ENCODE data around the gene NEIL3. TPM values are rescaled to one million over a fixed set of nuclear protein-coding genes. Genes with fewer than 3 reads are reported as not detected.

The NEIL3 gene
- total RNA-seq, 4 donors from 2014 or later, result 0.57 TPM; not detected in 3

DNA sequence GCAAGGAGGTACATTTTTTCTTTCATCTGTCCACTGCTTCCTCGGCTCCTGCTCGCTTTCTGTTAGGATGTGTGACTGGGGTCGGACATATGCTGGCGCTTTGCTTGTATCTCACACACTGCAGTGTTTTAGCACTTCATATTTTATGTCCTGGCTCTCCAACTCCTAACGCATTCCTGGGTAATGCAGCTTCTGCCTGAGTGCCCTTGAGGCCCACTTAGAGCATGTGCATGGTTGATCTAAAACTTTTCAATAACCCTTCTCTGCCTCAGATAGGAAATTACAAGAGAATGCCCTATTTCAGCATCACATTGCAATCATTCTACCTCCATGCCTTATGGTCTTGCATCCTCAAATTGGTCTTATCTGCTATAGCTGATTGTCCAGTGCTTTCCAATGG, 65.3 kb downstream of the NEIL3 start:
- Histone ChIP-seq H3K27me3 (no peaks in the 10 kb centered on the region), H3K9me3 (no peaks in the 10 kb centered on the region), H3K27ac (no peak overlapping the region), H3K4me1 (no peaks in the 10 kb centered on the region), H3K36me3 (no peaks in the 10 kb centered on the region), H3K4me3 (no peak overlapping the region)
- WGBS, 2 donors (ENCODE audit: low coverage in 1 of 2), result 44 to 70% methylated on average over 5 of the region's 5 CpGs
- TF ChIP-seq EP300 (IDR thresholded peaks at IDR 0.05) (no peak), POLR2A (IDR thresholded peaks at IDR 0.05) (no peak), POLR2AphosphoS5 (IDR thresholded peaks at IDR 0.05) (no peak)
- TF ChIP-seq, protein P1, sequence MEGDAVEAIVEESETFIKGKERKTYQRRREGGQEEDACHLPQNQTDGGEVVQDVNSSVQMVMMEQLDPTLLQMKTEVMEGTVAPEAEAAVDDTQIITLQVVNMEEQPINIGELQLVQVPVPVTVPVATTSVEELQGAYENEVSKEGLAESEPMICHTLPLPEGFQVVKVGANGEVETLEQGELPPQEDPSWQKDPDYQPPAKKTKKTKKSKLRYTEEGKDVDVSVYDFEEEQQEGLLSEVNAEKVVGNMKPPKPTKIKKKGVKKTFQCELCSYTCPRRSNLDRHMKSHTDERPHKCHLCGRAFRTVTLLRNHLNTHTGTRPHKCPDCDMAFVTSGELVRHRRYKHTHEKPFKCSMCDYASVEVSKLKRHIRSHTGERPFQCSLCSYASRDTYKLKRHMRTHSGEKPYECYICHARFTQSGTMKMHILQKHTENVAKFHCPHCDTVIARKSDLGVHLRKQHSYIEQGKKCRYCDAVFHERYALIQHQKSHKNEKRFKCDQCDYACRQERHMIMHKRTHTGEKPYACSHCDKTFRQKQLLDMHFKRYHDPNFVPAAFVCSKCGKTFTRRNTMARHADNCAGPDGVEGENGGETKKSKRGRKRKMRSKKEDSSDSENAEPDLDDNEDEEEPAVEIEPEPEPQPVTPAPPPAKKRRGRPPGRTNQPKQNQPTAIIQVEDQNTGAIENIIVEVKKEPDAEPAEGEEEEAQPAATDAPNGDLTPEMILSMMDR (IDR thresholded peaks at IDR 0.05), result no peak
- no peak for ATAC-seq

DNA sequence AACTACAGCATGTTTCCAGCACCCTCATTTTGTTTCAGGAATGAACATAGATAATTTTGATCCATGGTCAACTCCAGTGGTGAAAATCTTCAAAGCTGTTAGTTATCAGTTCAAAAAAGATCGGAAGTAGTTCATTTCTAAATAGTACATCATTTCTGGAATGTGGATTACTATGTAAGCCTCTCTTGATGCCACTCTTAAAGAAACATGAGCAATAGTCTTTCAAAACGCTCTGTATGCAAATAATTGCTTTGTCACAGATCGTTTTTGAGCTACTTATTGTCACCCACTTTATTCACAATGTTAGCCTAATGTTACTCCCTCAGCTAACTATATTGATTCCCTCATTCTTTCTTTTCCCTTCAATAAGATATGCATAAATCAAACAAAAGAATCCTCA, 65.7 kb downstream of the NEIL3 start:
- Histone ChIP-seq H3K9me3 (no peaks in the 10 kb centered on the region), H3K36me3 (no peaks in the 10 kb centered on the region), H3K27me3 (no peaks in the 10 kb centered on the region), H3K27ac (no peak overlapping the region), H3K4me3 (no peak overlapping the region), H3K4me1 (no peaks in the 10 kb centered on the region)
- WGBS, 2 donors (ENCODE audit: low coverage in 1 of 2), result 40 to 41% methylated on average over 3 of the region's 3 CpGs
- no peak for ATAC-seq
- no peak for TF ChIP-seq EP300 (IDR thresholded peaks at IDR 0.05)

DNA sequence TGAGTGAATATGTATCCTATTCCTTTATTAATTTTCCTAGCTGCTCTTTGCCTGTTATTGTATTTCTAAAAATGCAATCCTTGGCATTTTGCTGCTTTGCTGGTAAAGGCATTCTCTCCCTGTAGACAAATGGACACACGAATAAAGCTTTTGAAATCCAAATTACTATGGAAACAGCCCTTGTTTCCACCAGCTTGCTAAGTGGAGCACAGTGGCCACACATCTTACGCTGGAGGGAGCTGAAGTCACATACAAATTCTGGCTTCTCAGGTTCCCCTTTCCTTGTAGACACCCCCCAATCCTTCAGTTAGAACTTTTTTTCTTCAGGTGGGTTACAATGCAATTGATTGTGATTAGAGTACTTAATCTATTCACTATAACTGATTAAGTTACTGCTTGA, 66.3 kb downstream of the NEIL3 start:
- H3K4me3 ChIP-seq, result no peak overlapping the region
- no peaks in the 10 kb centered on the region for H3K4me1 ChIP-seq
- ATAC-seq, result no peak
- H3K27ac ChIP-seq, result no peak overlapping the region
- 65 to 88% methylated on average over 2 of the region's 2 CpGs for WGBS, 2 donors (ENCODE audit: low coverage in 1 of 2)
- TF ChIP-seq POLR2A (IDR thresholded peaks at IDR 0.05) (no peak), POLR2AphosphoS5 (IDR thresholded peaks at IDR 0.05) (no peak), EP300 (IDR thresholded peaks at IDR 0.05) (no peak)
- TF ChIP-seq, protein P1 (IDR thresholded peaks at IDR 0.05), result no peak
- no peaks in the 10 kb centered on the region for H3K9me3 ChIP-seq
- H3K36me3 ChIP-seq, result no peaks in the 10 kb centered on the region
- H3K27me3 ChIP-seq, result no peaks in the 10 kb centered on the region

DNA sequence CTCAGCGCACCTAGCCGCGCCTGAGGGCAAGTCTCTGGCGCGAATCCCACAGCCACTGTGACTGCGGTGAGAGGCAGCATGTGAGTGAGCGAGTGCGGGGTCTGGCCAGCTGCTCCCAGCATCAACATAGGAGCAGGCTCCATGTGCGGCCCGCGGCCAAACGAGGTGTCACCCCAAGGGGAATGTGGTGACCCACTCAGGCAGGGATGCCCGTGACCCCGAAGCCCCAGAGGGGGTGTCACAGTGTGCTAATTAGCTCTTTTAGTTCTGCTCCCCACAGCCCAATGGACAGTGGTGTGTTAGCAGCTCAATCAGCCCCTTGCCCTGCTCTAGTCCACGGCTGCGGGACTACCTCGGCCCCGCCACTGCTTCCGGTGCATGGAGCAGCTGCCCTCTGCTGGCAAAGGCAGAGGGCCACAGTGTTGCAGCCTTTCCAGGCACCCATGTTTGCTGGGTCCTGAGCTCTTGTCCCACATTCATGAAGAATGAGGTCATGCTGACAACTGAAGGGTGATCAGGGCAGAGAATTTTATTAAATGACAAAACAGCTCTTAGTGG, 71.1 kb downstream of the NEIL3 start:
- H3K9me3 ChIP-seq, result no peaks in the 10 kb centered on the region
- WGBS, 2 donors (ENCODE audit: low coverage in 1 of 2), result no CpG with 5 or more reads among the region's 19 CpGs
- no peaks in the 10 kb centered on the region for H3K27me3 ChIP-seq
- no peak for ATAC-seq
- no peaks in the 10 kb centered on the region for H3K4me1 ChIP-seq
- H3K27ac ChIP-seq, result no peak overlapping the region
- no peaks in the 10 kb centered on the region for H3K36me3 ChIP-seq
- TF ChIP-seq POLR2AphosphoS5 (IDR thresholded peaks at IDR 0.05), result no peak
- no peak overlapping the region for H3K4me3 ChIP-seq

DNA sequence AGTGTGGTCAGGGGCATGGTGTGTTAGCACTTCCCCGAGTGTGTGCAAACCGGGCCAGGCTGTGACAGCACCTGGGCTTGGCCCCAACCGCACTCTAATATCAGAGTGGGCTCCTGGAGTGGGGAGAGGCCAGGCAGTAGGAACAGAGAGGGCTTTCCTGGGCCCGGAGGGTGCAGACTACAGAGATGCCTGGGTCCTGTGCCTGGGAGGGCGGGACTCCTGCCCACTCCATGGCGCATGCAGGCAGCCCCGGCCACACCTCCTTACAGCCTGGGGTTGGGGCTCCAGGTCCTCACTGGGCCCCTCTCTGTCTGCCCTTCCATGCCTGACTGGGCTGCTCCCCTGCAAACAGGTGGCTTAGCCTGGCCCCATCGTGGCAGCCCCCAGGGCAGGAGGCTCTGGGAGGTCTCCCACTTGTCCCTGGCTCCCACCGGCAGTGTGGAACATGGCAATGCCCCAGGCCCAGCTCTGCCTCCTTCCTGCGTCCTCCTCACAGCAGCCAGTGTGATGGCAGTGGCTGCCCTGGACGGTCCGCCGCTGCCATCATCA, 72.2 kb downstream of the NEIL3 start:
- Histone ChIP-seq H3K27ac (no peak overlapping the region), H3K4me3 (no peak overlapping the region), H3K4me1 (no peaks in the 10 kb centered on the region), H3K36me3 (no peaks in the 10 kb centered on the region), H3K27me3 (no peaks in the 10 kb centered on the region), H3K9me3 (no peaks in the 10 kb centered on the region)
- TF ChIP-seq, protein P1 (IDR thresholded peaks at IDR 0.05), result no peak
- TF ChIP-seq EP300 (IDR thresholded peaks at IDR 0.05) (no peak), POLR2A (IDR thresholded peaks at IDR 0.05) (no peak), POLR2AphosphoS5 (IDR thresholded peaks at IDR 0.05) (no peak)
- ATAC-seq, result no peak
- 93% methylated on average over 5 of the region's 13 CpGs; no CpG with 5 or more reads in 1 of the 2 donors for WGBS, 2 donors (ENCODE audit: low coverage in 1 of 2)

DNA sequence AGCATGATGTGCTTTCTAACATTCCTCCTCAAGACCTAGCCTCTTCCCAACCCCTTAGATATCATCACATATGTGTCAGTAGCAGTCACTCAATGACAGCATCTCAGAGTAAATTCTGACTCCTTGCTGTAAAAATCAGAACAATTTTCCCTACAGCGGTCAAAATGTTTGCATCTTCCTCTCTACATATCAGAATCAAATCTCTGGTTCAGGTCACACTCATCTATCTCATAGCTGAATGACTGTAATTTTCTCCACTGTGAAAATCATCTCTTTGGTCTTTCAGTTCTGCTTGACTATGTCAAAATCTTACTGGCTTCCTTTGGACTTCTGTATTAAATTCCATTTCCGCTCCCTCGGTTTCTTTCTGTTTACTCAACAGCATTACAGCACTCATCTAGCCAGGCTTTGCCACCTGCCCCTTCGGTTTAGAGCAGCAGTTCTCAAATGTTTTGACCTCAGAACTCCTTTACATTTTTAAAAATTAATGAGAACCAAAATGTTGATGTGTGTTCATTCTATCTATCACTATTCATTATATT, 75.3 kb downstream of the NEIL3 start:
- no peaks in the 10 kb centered on the region for H3K4me1 ChIP-seq

More for the DNA sequence above, 75.3 kb downstream of the NEIL3 start:
- 73% methylated on average over 4 of the region's 4 CpGs for WGBS, 2 donors (ENCODE audit: low coverage in 1 of 2)
- H3K27me3 ChIP-seq, result no peaks in the 10 kb centered on the region
- TF ChIP-seq EP300 (IDR thresholded peaks at IDR 0.05) (no peak), POLR2A (IDR thresholded peaks at IDR 0.05) (no peak), POLR2AphosphoS5 (IDR thresholded peaks at IDR 0.05) (no peak)
- TF ChIP-seq, protein P1 (IDR thresholded peaks at IDR 0.05), result no peak
- no peaks in the 10 kb centered on the region for H3K9me3 ChIP-seq
- no peaks in the 10 kb centered on the region for H3K36me3 ChIP-seq
- ATAC-seq, result no peak
- H3K4me3 ChIP-seq, result no peak overlapping the region
- no peak overlapping the region for H3K27ac ChIP-seq

Data from gastroesophageal sphincter (tissue), 4 donors.